ENCODE results near the gene COL26A1. TPM values are rescaled to one million over a fixed set of nuclear protein-coding genes. Genes with fewer than 3 reads are reported as not detected.
A peak's percentile ranks its signal among the peaks of the same experiment; 100 is the strongest.

Gene COL26A1
- total RNA-seq, 2 donors from 2014 or later, result not detected

- Mint-ChIP-seq H3K27me3 (peaks cover 15 to 16% of the 10 kb centered on the region in 2 donors), H3K4me3 (no peak overlapping the region), H3K27ac (no peak overlapping the region), H3K9me3 (no peaks in the 10 kb centered on the region), H3K36me3 (no peaks in the 10 kb centered on the region), H3K4me1 (ENCODE audit: low read depth in 2 of 2) (peaks cover 0 to 5% of the 10 kb centered on the region in 2 donors)
- DNase-seq (ENCODE audit: low spot score), result no peak
- no peak for ATAC-seq
Observed at GRCh38 chr7:101352920-101353308, 9.8 kb upstream of the COL26A1 start.

- H3K4me1 Mint-ChIP-seq (ENCODE audit: low read depth in 2 of 2), result peaks cover 0 to 5% of the 10 kb centered on the region in 2 donors
- H3K36me3 Mint-ChIP-seq, result no peaks in the 10 kb centered on the region
- H3K9me3 Mint-ChIP-seq, result no peaks in the 10 kb centered on the region
- peaks cover 6 to 15% of the 10 kb centered on the region in 2 donors for H3K27me3 Mint-ChIP-seq
- ATAC-seq (no peak), DNase-seq (ENCODE audit: low spot score) (no peak)
- no peak overlapping the region for H3K27ac Mint-ChIP-seq
- no peak overlapping the region for H3K4me3 Mint-ChIP-seq
Observed at GRCh38 chr7:101357433-101357832, 5.2 kb upstream of the COL26A1 start.

GRCh38 chr7:101363196-101363733, 590 bp downstream of the COL26A1 start:
- Mint-ChIP-seq H3K27ac (no peak overlapping the region), H3K9me3 (no peaks in the 10 kb centered on the region), H3K36me3 (no peaks in the 10 kb centered on the region), H3K27me3 (peaks cover 13 to 33% of the 10 kb centered on the region in 2 donors), H3K4me3 (no peak overlapping the region), H3K4me1 (ENCODE audit: low read depth in 2 of 2) (peaks cover 0 to 5% of the 10 kb centered on the region in 2 donors)
- DNase-seq (ENCODE audit: low spot score) (no peak), ATAC-seq (peak in 1 of 2 donors; percentile 3)

GRCh38 chr7:101363734-101364374, 1.2 kb downstream of the COL26A1 start:
- DNase-seq (ENCODE audit: low spot score) (peak; percentile 69), ATAC-seq (peak; percentile 90 to 93)
- Mint-ChIP-seq H3K36me3 (no peaks in the 10 kb centered on the region), H3K4me1 (ENCODE audit: low read depth in 2 of 2) (peaks cover 0 to 5% of the 10 kb centered on the region in 2 donors), H3K4me3 (peak overlapping the region; percentile 17), H3K27ac (no peak overlapping the region), H3K27me3 (peaks cover 13 to 39% of the 10 kb centered on the region in 2 donors), H3K9me3 (no peaks in the 10 kb centered on the region)

- no peak for ATAC-seq
- no peaks in the 10 kb centered on the region for H3K9me3 Mint-ChIP-seq
- H3K4me3 Mint-ChIP-seq, result no peak overlapping the region
- DNase-seq (ENCODE audit: low spot score), result no peak
- no peak overlapping the region for H3K27ac Mint-ChIP-seq
- H3K36me3 Mint-ChIP-seq, result no peaks in the 10 kb centered on the region
- peaks cover 5 to 9% of the 10 kb centered on the region in 2 donors for H3K4me1 Mint-ChIP-seq (ENCODE audit: low read depth in 2 of 2)
- peaks cover 19 to 49% of the 10 kb centered on the region in 2 donors for H3K27me3 Mint-ChIP-seq
Observed at GRCh38 chr7:101365956-101366355, 3.3 kb downstream of the COL26A1 start.

DNA sequence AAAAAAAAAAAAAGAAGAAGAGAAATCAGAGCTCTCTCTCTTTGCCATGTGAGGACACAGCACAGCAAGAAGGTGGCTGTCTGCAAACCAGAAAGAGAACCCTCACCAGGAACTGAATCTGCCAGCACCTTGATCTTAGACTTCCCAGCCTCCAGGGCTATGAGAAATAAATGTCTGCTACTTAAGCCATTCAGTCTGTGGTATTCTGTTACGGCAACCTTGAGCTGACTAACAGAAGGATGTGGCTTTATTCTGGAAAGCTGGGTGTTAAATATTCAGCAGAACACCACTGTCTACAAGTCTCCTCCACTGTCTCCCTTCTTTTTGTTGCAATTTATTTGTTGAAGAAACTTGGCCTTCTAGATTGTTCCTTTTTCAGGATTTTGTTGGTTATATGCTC, 5.0 kb downstream of the COL26A1 start:
- Mint-ChIP-seq H3K4me1 (ENCODE audit: low read depth in 2 of 2) (peaks cover 6 to 9% of the 10 kb centered on the region in 2 donors), H3K36me3 (no peaks in the 10 kb centered on the region), H3K27ac (no peak overlapping the region), H3K9me3 (no peaks in the 10 kb centered on the region), H3K27me3 (peaks cover 17 to 58% of the 10 kb centered on the region in 2 donors), H3K4me3 (no peak overlapping the region)
- DNase-seq (ENCODE audit: low spot score) (no peak), ATAC-seq (peak in 1 of 2 donors; percentile 69)

GRCh38 chr7:101368422-101369165, 5.9 kb downstream of the COL26A1 start:
- Mint-ChIP-seq H3K36me3 (no peaks in the 10 kb centered on the region), H3K27ac (no peak overlapping the region), H3K4me3 (no peak overlapping the region), H3K4me1 (ENCODE audit: low read depth in 2 of 2) (peaks cover 6 to 9% of the 10 kb centered on the region in 2 donors), H3K27me3 (peaks cover 20 to 63% of the 10 kb centered on the region in 2 donors), H3K9me3 (no peaks in the 10 kb centered on the region)
- ATAC-seq, result no peak
- DNase-seq (ENCODE audit: low spot score), result no peak

- H3K27ac Mint-ChIP-seq, result no peak overlapping the region
- peaks cover 6 to 9% of the 10 kb centered on the region in 2 donors for H3K4me1 Mint-ChIP-seq (ENCODE audit: low read depth in 2 of 2)
- ATAC-seq, result no peak
- peaks cover 16 to 46% of the 10 kb centered on the region in 2 donors for H3K27me3 Mint-ChIP-seq
- no peaks in the 10 kb centered on the region for H3K9me3 Mint-ChIP-seq
- no peak for DNase-seq (ENCODE audit: low spot score)
- H3K4me3 Mint-ChIP-seq, result no peak overlapping the region
- no peaks in the 10 kb centered on the region for H3K36me3 Mint-ChIP-seq
Observed at GRCh38 chr7:101370836-101371235, 8.2 kb downstream of the COL26A1 start.

- H3K36me3 Mint-ChIP-seq, result no peaks in the 10 kb centered on the region
- no peak overlapping the region for H3K4me3 Mint-ChIP-seq
- DNase-seq (ENCODE audit: low spot score) (no peak), ATAC-seq (no peak)
- peaks cover 4 to 6% of the 10 kb centered on the region in 2 donors for H3K4me1 Mint-ChIP-seq (ENCODE audit: low read depth in 2 of 2)
- no peak overlapping the region for H3K27ac Mint-ChIP-seq
- H3K9me3 Mint-ChIP-seq, result no peaks in the 10 kb centered on the region
- H3K27me3 Mint-ChIP-seq, result peaks cover 14 to 22% of the 10 kb centered on the region in 2 donors
Observed at GRCh38 chr7:101373812-101374614, 11.3 kb downstream of the COL26A1 start.

- H3K27me3 Mint-ChIP-seq, result peaks cover 14 to 22% of the 10 kb centered on the region in 2 donors
- ATAC-seq (no peak), DNase-seq (ENCODE audit: low spot score) (no peak)
- H3K9me3 Mint-ChIP-seq, result no peaks in the 10 kb centered on the region
- peaks cover 4 to 6% of the 10 kb centered on the region in 2 donors for H3K4me1 Mint-ChIP-seq (ENCODE audit: low read depth in 2 of 2)
- H3K36me3 Mint-ChIP-seq, result no peaks in the 10 kb centered on the region
- H3K4me3 Mint-ChIP-seq, result no peak overlapping the region
- H3K27ac Mint-ChIP-seq, result no peak overlapping the region
Observed at GRCh38 chr7:101374990-101375389, 12.3 kb downstream of the COL26A1 start.

DNA sequence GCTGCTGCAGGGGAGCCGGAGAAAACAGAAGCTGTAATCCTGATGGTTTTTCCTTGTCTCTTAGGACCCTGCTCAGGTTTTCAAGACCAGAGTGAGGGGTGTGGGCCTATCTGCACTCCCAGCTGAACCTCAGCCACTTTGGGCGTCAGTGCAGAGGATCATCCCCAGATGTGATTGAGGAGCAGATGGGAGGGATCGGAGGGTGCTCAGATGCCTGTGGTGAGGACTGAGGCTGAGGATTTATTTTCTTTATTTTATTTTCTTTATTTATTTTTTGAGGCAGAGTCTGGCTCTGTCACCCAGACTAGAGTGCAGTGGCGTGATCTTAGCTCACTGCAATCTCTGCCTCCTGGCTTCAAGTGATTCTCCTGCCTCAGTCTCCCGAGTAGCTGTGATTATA, 13.9 kb downstream of the COL26A1 start:
- ATAC-seq, result no peak
- DNase-seq (ENCODE audit: low spot score), result no peak
- Mint-ChIP-seq H3K27me3 (peaks cover 10 to 25% of the 10 kb centered on the region in 2 donors), H3K9me3 (no peaks in the 10 kb centered on the region), H3K4me3 (no peak overlapping the region), H3K36me3 (no peaks in the 10 kb centered on the region), H3K27ac (no peak overlapping the region), H3K4me1 (ENCODE audit: low read depth in 2 of 2) (no peaks in the 10 kb centered on the region)

GRCh38 chr7:101377189-101377736, 14.6 kb downstream of the COL26A1 start:
- Mint-ChIP-seq H3K27me3 (peaks cover 8 to 22% of the 10 kb centered on the region in 2 donors), H3K27ac (no peak overlapping the region), H3K9me3 (no peaks in the 10 kb centered on the region), H3K4me3 (no peak overlapping the region), H3K4me1 (ENCODE audit: low read depth in 2 of 2) (no peaks in the 10 kb centered on the region), H3K36me3 (no peaks in the 10 kb centered on the region)
- ATAC-seq (no peak), DNase-seq (ENCODE audit: low spot score) (no peak)

- H3K4me1 Mint-ChIP-seq (ENCODE audit: low read depth in 2 of 2), result no peaks in the 10 kb centered on the region
- no peaks in the 10 kb centered on the region for H3K9me3 Mint-ChIP-seq
- ATAC-seq (no peak), DNase-seq (ENCODE audit: low spot score) (no peak)
- H3K27me3 Mint-ChIP-seq, result peaks cover 2 to 13% of the 10 kb centered on the region in 2 donors
- no peak overlapping the region for H3K27ac Mint-ChIP-seq
- H3K4me3 Mint-ChIP-seq, result no peak overlapping the region
- H3K36me3 Mint-ChIP-seq, result no peaks in the 10 kb centered on the region
Observed at GRCh38 chr7:101378751-101379174, 16.1 kb downstream of the COL26A1 start.

Data from natural killer cell treated with Interleukin-12 subunit alpha and Interleukin-12 subunit beta and Interleukin-15 and Interleukin-18, amount 100 ng/mL, for 72 hours (primary cell).